ENCODE data around the gene MUC5B.

MUC5B gene

DNA sequence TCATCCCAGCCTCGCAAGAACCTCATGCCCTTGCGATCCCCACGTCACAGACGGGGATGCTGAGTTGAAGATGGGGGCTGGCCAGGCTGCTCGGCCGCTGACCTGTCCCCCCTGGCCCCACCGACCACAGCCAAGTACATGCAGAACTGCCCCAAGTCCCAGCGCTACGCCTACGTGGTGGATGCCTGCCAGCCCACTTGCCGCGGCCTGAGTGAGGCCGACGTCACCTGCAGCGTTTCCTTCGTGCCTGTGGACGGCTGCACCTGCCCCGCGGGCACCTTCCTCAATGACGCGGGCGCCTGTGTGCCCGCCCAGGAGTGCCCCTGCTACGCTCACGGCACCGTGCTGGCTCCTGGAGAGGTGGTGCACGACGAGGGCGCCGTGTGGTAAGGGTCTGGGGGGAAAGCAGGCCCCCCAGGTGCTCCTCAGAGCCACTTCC lies 10.0 kb downstream of the MUC5B start:
- H3K4me3 ChIP-seq (ENCODE audit: control insufficient read depth, low read depth, low read length) = no peak overlapping the region
- TF ChIP-seq CTCF (IDR thresholded peaks at IDR 0.05; ENCODE audit: control insufficient read depth, insufficient read depth, low read depth, low read length, missing control alignments) = no peak
- DNase-seq (ENCODE audit: low read depth) = no peak

- no peak overlapping the region for H3K4me3 ChIP-seq (ENCODE audit: control insufficient read depth, low read depth, low read length)
- DNase-seq (ENCODE audit: low read depth) = no peak
Measured at GRCh38 chr11:1233351-1234053, 10.6 kb downstream of the MUC5B start.

GRCh38 chr11:1234054-1234720 lies 11.3 kb downstream of the MUC5B start:
- no peak for DNase-seq (ENCODE audit: low read depth)
- no peak overlapping the region for H3K4me3 ChIP-seq (ENCODE audit: control insufficient read depth, low read depth, low read length)
- no peak for TF ChIP-seq CTCF (IDR thresholded peaks at IDR 0.05; ENCODE audit: control insufficient read depth, insufficient read depth, low read depth, low read length, missing control alignments)

More at GRCh38 chr11:1233351-1234053, 10.6 kb downstream of the MUC5B start:
- no peak for TF ChIP-seq CTCF (IDR thresholded peaks at IDR 0.05; ENCODE audit: control insufficient read depth, insufficient read depth, low read depth, low read length, missing control alignments)

- TF ChIP-seq CTCF (IDR thresholded peaks at IDR 0.05; ENCODE audit: control insufficient read depth, insufficient read depth, low read depth, low read length, missing control alignments) = no peak
- no peak overlapping the region for H3K4me3 ChIP-seq (ENCODE audit: control insufficient read depth, low read depth, low read length)
- DNase-seq (ENCODE audit: low read depth) = no peak
Measured at GRCh38 chr11:1234771-1235305, 12.0 kb downstream of the MUC5B start.

DNA sequence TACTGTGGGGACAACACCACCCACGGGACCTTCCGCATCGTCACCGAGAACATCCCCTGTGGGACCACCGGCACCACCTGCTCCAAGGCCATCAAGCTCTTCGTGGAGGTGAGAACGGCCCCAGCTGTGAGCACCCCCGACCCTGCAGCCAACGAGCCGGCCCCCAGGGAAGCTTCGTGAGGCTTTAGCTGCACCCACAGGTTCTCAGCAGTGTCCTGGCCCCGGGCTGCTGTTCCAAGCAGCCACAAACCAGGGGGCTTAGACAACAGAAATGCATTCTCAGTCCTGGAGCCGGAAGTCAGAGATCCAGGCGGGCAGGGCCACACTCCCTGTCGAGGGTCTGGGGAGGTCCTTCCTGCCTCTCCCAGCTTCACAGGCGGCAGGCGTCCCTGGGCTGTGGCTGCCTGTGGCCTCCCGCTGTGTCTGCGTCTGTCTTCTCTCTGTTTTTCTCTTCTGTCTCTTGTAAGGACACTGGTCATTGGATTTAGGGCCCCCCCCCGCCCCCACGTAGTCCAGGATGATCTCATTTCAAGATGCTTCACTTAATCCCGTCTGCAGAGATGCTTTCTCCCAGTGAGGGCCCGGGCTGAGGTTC lies 12.5 kb downstream of the MUC5B start:
- DNase-seq (ENCODE audit: low read depth) = no peak
- TF ChIP-seq CTCF (IDR thresholded peaks at IDR 0.05; ENCODE audit: control insufficient read depth, insufficient read depth, low read depth, low read length, missing control alignments) = no peak
- H3K4me3 ChIP-seq (ENCODE audit: control insufficient read depth, low read depth, low read length) = no peak overlapping the region

DNA sequence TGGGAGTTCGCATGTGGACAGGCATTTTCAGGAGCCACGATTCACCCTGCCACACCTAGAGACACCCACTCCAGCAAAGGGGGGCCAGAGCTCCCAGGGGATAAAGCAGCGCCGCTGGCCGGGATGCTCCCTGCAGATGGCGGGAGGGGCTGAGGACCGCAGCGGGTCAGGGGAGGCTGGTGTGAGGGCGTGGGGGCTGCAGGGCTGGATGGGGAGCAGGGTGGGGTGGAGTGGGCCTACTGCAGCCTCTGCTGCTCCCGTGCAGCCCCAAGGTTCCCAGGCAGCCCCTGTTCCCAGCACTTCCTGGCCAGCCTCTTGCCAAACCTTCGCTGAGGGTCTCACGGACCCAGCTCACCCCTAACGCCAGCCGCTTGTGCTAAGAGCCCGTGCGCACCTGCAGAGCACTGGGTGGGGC lies 13.0 kb downstream of the MUC5B start:
- DNase-seq (ENCODE audit: low read depth) = no peak
- H3K4me3 ChIP-seq (ENCODE audit: control insufficient read depth, low read depth, low read length) = no peak overlapping the region
- TF ChIP-seq CTCF (IDR thresholded peaks at IDR 0.05; ENCODE audit: control insufficient read depth, insufficient read depth, low read depth, low read length, missing control alignments) = no peak

All from AG09309 (cell line).